ENCODE data around the gene CACNG1. TPM values are rescaled to one million over a fixed set of nuclear protein-coding genes. Genes with fewer than 3 reads are reported as not detected.

Gene CACNG1
- polyA plus RNA-seq, 3 donors = not detected

GRCh38 chr17:67076290-67076689, 31.9 kb downstream of the CACNG1 start:
- Mint-ChIP-seq H3K36me3 (peaks cover 63 to 74% of the 10 kb centered on the region in 2 donors), H3K9me3 (no peaks in the 10 kb centered on the region), H3K4me1 (no peaks in the 10 kb centered on the region), H3K27me3 (ENCODE audit: low read depth in 3 of 3) (peaks cover 0 to 1% (median 0%) of the 10 kb centered on the region in 3 donors), H3K4me3 (no peak overlapping the region), H3K27ac (peak overlapping the region in 1 of 7 donors; percentile 24)
- no peak for DNase-seq
- Histone ChIP-seq H3K36me3 (replicated peaks in 1 of 2; ENCODE audit: control insufficient read depth in 1 of 2, insufficient read depth in 2 of 2, low read length in 2 of 2) (peaks cover 78 to 98% of the 10 kb centered on the region in 2 donors), H3K4me2 (replicated peaks; ENCODE audit: extremely low read depth, low read length, poor library complexity, severe bottlenecking) (no peak overlapping the region), H3K4me1 (ENCODE audit: control insufficient read depth in 1 of 2, insufficient read depth in 2 of 2, low read length in 2 of 2) (no peaks in the 10 kb centered on the region), H3K27ac (ENCODE audit: low read depth in 1 of 2, low read length in 2 of 2) (peak overlapping the region in 1 of 2 donors; percentile 4), H3K27me3 (ENCODE audit: control insufficient read depth in 2 of 2, insufficient read depth in 2 of 2, low read length in 2 of 2) (no peaks in the 10 kb centered on the region), H2AFZ (ENCODE audit: insufficient read depth, low read depth, low read length, poor library complexity, severe bottlenecking) (no peak overlapping the region), H3K9ac (ENCODE audit: insufficient read depth, low read length, poor library complexity, severe bottlenecking) (no peak overlapping the region), H3K79me2 (ENCODE audit: insufficient read depth, low read length) (no peaks in the 10 kb centered on the region), H4K20me1 (ENCODE audit: insufficient read depth, low read length) (peaks cover 62% of the 10 kb centered on the region), H3K4me3 (replicated peaks in 1 of 3; ENCODE audit: low read depth in 2 of 3, low read length in 3 of 3) (no peak overlapping the region), H3K9me3 (replicated peaks in 1 of 2; ENCODE audit: control insufficient read depth in 1 of 2, insufficient read depth in 1 of 2, low read length in 2 of 2) (no peaks in the 10 kb centered on the region)
- TF ChIP-seq CTCF (IDR thresholded peaks at IDR 0.05) = no peak
- intact Hi-C loops (cut with micrococcal nuclease) = no loop called here
- no CpG with 5 or more reads among the region's 7 CpGs for WGBS (ENCODE audit: insufficient coverage)

- no peak overlapping the region for H3K4me2 ChIP-seq (replicated peaks; ENCODE audit: extremely low read depth, low read length, poor library complexity, severe bottlenecking)
- peaks cover 5% of the 10 kb centered on the region for H3K79me2 ChIP-seq (ENCODE audit: insufficient read depth, low read length)
- H3K4me1 ChIP-seq (ENCODE audit: control insufficient read depth in 1 of 2, insufficient read depth in 2 of 2, low read length in 2 of 2) = no peaks in the 10 kb centered on the region
- Mint-ChIP-seq H3K27me3 (ENCODE audit: low read depth in 3 of 3) (peaks cover 0 to 1% (median 0%) of the 10 kb centered on the region in 3 donors), H3K9me3 (no peaks in the 10 kb centered on the region), H3K4me3 (no peak overlapping the region), H3K36me3 (peaks cover 57 to 68% of the 10 kb centered on the region in 2 donors), H3K27ac (peak overlapping the region in 2 of 7 donors; percentile 52 to 79), H3K4me1 (peaks cover 3% of the 10 kb centered on the region)
- no peak overlapping the region for H2AFZ ChIP-seq (ENCODE audit: insufficient read depth, low read depth, low read length, poor library complexity, severe bottlenecking)
- H3K36me3 ChIP-seq (replicated peaks in 1 of 2; ENCODE audit: control insufficient read depth in 1 of 2, insufficient read depth in 2 of 2, low read length in 2 of 2) = peaks cover 79 to 95% of the 10 kb centered on the region in 2 donors
- no peaks in the 10 kb centered on the region for H3K9me3 ChIP-seq (replicated peaks in 1 of 2; ENCODE audit: control insufficient read depth in 1 of 2, insufficient read depth in 1 of 2, low read length in 2 of 2)
- peaks cover 68% of the 10 kb centered on the region for H4K20me1 ChIP-seq (ENCODE audit: insufficient read depth, low read length)
- no peak overlapping the region for H3K9ac ChIP-seq (ENCODE audit: insufficient read depth, low read length, poor library complexity, severe bottlenecking)
- H3K27me3 ChIP-seq (ENCODE audit: control insufficient read depth in 2 of 2, insufficient read depth in 2 of 2, low read length in 2 of 2) = no peaks in the 10 kb centered on the region
- H3K4me3 ChIP-seq (replicated peaks in 1 of 3; ENCODE audit: low read depth in 2 of 3, low read length in 3 of 3) = no peak overlapping the region
- no peak overlapping the region for H3K27ac ChIP-seq (ENCODE audit: low read depth in 1 of 2, low read length in 2 of 2)
- intact Hi-C loops (cut with micrococcal nuclease) = no loop called here
- no peak for TF ChIP-seq CTCF (IDR thresholded peaks at IDR 0.05)
- no peak for DNase-seq
- 98% methylated on average over 10 of the region's 11 CpGs for WGBS (ENCODE audit: insufficient coverage)
Measured at GRCh38 chr17:67078292-67078691, 33.9 kb downstream of the CACNG1 start.

Data from CD14-positive monocyte (primary cell).